K562 (cell line): ENCODE data around the gene MOB3B. TPM values are rescaled to one million over a fixed set of nuclear protein-coding genes. Genes with fewer than 3 reads are reported as not detected.

Source experiments
- ATAC-seq: fragments of 200-7000 bp; cut with Tn5 transposase; 3 replicates; pipeline ENCODE4 v1.9.1; 2020; ENCODE audit warnings: moderate library complexity
- BruUV-seq: library from RNA; stranded (reverse); fragments of 400-500 nt; replicated peaks from 2 replicates; lab custom pipeline; 2021; lab: Mats Ljungman, UMichigan
- CTCF ChIA-PET: fragments of 300-600 bp; formaldehyde crosslinking; extraction: SDS; loops from one replicate; lab custom pipeline; 2021; ENCODE audit warnings: low intra/inter-chr PET ratio; lab: Yijun Ruan, JAX
- POLR2A ChIA-PET: fragments of 300-600, 350-650 bp; sonication (Branson Sonifier 250); formaldehyde crosslinking; extraction: SDS; loops from one replicate; lab custom pipeline; 2021; ENCODE audit warnings: antibody characterized with exemption, inconsistent platforms; lab: Yijun Ruan, JAX
- DNase-seq, 4 experiments: peaks; one replicate each; pipeline versions ENCODE4 v3.0.0 to v3.0.0-alpha.2; 2011 to 2018; ENCODE audit warnings: low spot score in 3 of 4, mixed read lengths in 3 of 4; ENCODE audit errors: extremely low read depth in 1 of 4
- FAIRE-seq: peaks from 2 replicates; lab custom pipeline; 2011; peaks lifted over from hg19 to GRCh38; lab: Jason Lieb, UNC
- H2AFZ ChIP-seq: 2 replicates; pipeline ENCODE4 v1.6.0; 2011; ENCODE audit warnings: low read depth, low read length, control low read depth, inconsistent platforms
- H3K27ac ChIP-seq: fragments of 200-600 bp; 3 replicates; pipeline ENCODE4 v1.8.0; 2011; ENCODE audit warnings: low read depth, mild to moderate bottlenecking, control low read depth, inconsistent platforms, low read length, moderate library complexity, mixed read lengths; ENCODE audit errors: extremely low read depth
- H3K27me3 ChIP-seq, 2 experiments: fragments of 300-600 bp in 1 of 2; 2 replicates in 1 of 2; 3 replicates in 1 of 2; pipeline versions ENCODE4 v1.6.0 to v1.8.0; 2011; ENCODE audit warnings: inconsistent platforms in 2 of 2, low read length in 2 of 2, mild to moderate bottlenecking in 1 of 2, mixed read lengths in 1 of 2, moderate library complexity in 1 of 2; ENCODE audit not compliant: control insufficient read depth in 2 of 2, insufficient read depth in 2 of 2
- H3K36me3 ChIP-seq: fragments of 300-600 bp; 3 replicates; pipeline ENCODE4 v1.8.0; 2011; ENCODE audit warnings: mild to moderate bottlenecking, low read length, inconsistent platforms; ENCODE audit not compliant: control insufficient read depth, insufficient read depth
- H3K4me1 ChIP-seq, 2 experiments: fragments of 200-600 bp in 1 of 2; replicated peaks in 1 of 2; 2 replicates in 1 of 2; 3 replicates in 1 of 2; pipeline versions ENCODE4 v1.5.1 to v1.8.0; 2011; ENCODE audit warnings: inconsistent platforms in 2 of 2, low read length in 2 of 2, mild to moderate bottlenecking in 1 of 2, mixed read lengths in 1 of 2, moderate library complexity in 1 of 2; ENCODE audit not compliant: control insufficient read depth in 2 of 2, insufficient read depth in 2 of 2
- H3K4me2 ChIP-seq: 2 replicates; pipeline ENCODE4 v1.6.1; 2011; ENCODE audit warnings: low read length, control low read depth, inconsistent platforms, mixed read lengths; ENCODE audit not compliant: insufficient read depth
- H3K4me3 ChIP-seq: fragments of 200-600 bp; sonication (generic), shearing (Covaris generic); 2 replicates; pipeline ENCODE4 v1.5.1; 2016; ENCODE audit warnings: control low read depth, inconsistent platforms
- H3K79me2 ChIP-seq: fragments of 200-600 bp; 3 replicates; pipeline ENCODE4 v1.8.0; 2011; ENCODE audit warnings: low read length, inconsistent platforms; ENCODE audit not compliant: control insufficient read depth, insufficient read depth
- H3K9ac ChIP-seq, 2 experiments: 2 replicates each; pipeline versions ENCODE4 v1.6.0 to v1.6.1; 2011; ENCODE audit warnings: low read depth in 2 of 2, low read length in 2 of 2, control low read depth in 1 of 2, inconsistent platforms in 1 of 2, mild to moderate bottlenecking in 1 of 2, mixed read lengths in 1 of 2; ENCODE audit not compliant: insufficient read depth in 1 of 2
- H3K9me1 ChIP-seq: one replicate; pipeline ENCODE4 v1.6.0; 2011; ENCODE audit warnings: inconsistent platforms, mild to moderate bottlenecking, low read length, moderate library complexity; ENCODE audit not compliant: control insufficient read depth, insufficient read depth
- H3K9me3 ChIP-seq: replicated peaks from 2 replicates; pipeline ENCODE4 v1.5.1; 2011; ENCODE audit warnings: low read depth, low read length, inconsistent platforms; ENCODE audit not compliant: control insufficient read depth, insufficient read depth
- H4K20me1 ChIP-seq: replicated peaks from 2 replicates; pipeline ENCODE4 v1.6.1; 2011; ENCODE audit warnings: low read length, inconsistent platforms, mixed read lengths; ENCODE audit not compliant: control insufficient read depth, insufficient read depth
- ATF7 ChIP-seq: fragments of 450-650 bp; IDR thresholded peaks from 2 replicates; pipeline ENCODE4 v1.7.1; 2014; ENCODE audit warnings: mild to moderate bottlenecking, moderate library complexity
- NCOA6 ChIP-seq: fragments of 450-650 bp; IDR thresholded peaks from 2 replicates; pipeline ENCODE4 v1.6.1; 2017; ENCODE audit warnings: mild to moderate bottlenecking
- NFXL1 ChIP-seq: fragments of 450-650 bp; formaldehyde crosslinking; IDR thresholded peaks from 2 replicates; pipeline ENCODE4 v1.4.0; 2021; ENCODE audit warnings: mild to moderate bottlenecking
- PTRF ChIP-seq: fragments of 450-650 bp; IDR thresholded peaks from 2 replicates; pipeline ENCODE4 v1.6.1; 2016; ENCODE audit warnings: mild to moderate bottlenecking, missing genetic modification characterization, missing compliant biosample characterization
- SREBF1 ChIP-seq: fragments of 150-350 bp; IDR thresholded peaks from 2 replicates; pipeline ENCODE4 v1.6.1; 2014; ENCODE audit warnings: antibody characterized with exemption, low read depth, low read length, borderline replicate concordance
- TAF15 ChIP-seq: fragments of 200-400 bp; formaldehyde crosslinking; IDR thresholded peaks from 2 replicates; pipeline ENCODE4 v1.6.1; 2017; ENCODE audit warnings: mild to moderate bottlenecking, low read depth, low read length, moderate library complexity
- USF1 ChIP-seq: sonication (generic); formaldehyde crosslinking; IDR thresholded peaks from 2 replicates; pipeline ENCODE4 v1.9.0; 2022; ENCODE audit warnings: mild to moderate bottlenecking, missing genetic modification reagents
- ZFP30 ChIP-seq: fragments of 250-450 bp; sonication (Bioruptor Pico); IDR thresholded peaks from 2 replicates; pipeline ENCODE4 v1.8.0; 2022; ENCODE audit warnings: moderate library complexity, mild to moderate bottlenecking, inconsistent platforms, borderline replicate concordance
- ZFX ChIP-seq: sonication (generic); formaldehyde crosslinking; IDR thresholded peaks from 2 replicates; pipeline ENCODE4 v1.8.0; 2022; ENCODE audit warnings: mild to moderate bottlenecking, missing genetic modification reagents, moderate library complexity
- ZNF695 ChIP-seq: fragments of 450-650 bp; formaldehyde crosslinking; IDR thresholded peaks from 2 replicates; pipeline ENCODE4 v1.4.0; 2020; ENCODE audit warnings: mild to moderate bottlenecking, moderate library complexity
- WGBS: fragments of 100-300 bp; shearing (Covaris generic); methylation state at CpG from one replicate; pipeline ENCODE4 v1.1.6; 2016; ENCODE audit warnings: low coverage, mixed read lengths; ENCODE audit not compliant: insufficient coverage; ENCODE audit errors: missing lambda C conversion rate; 5-methylcytosine and 5-hydroxymethylcytosine counted together
- in situ Hi-C: fragments of 300-500 bp; cut with MboI; formaldehyde crosslinking; loops from 4 replicates; pipeline ENCODE4 v1.15.0; 2018; ENCODE audit warnings: inconsistent platforms, mixed read lengths
- intact Hi-C: fragments of 100-400 bp; cut with micrococcal nuclease; formaldehyde crosslinking; loops from 2 replicates; pipeline ENCODE4 v1.14.2; 2022
- polyA plus RNA-seq, 8 experiments: library from polyadenylated mRNA; depleted of rRNA in 4 of 8; stranded (reverse) in 5 of 8; unstranded in 3 of 8; fragments of >200 nt; fragmentation: Nextera tagmentation in 2 of 8; fragmentation: Illumina TruSeq in 1 of 8; extraction: Ambion mirVana in 2 of 8; extraction: Trizol in 1 of 8; gene quantifications; 2 replicates each; pipeline versions ENCODE4 v1.2.1 to v1.2.3, GENCODE V29; 2011 to 2014; ENCODE audit warnings: inconsistent platforms in 1 of 8, missing spikeins in 1 of 8
- total RNA-seq, 7 experiments: library from RNA; depleted of rRNA in 6 of 7; stranded (reverse); fragments of >200 nt in 6 of 7; fragmentation: Illumina TruSeq in 2 of 7; extraction: Trizol in 2 of 7; gene quantifications; 2 replicates each; pipeline versions ENCODE4 v1.2.1 to v1.2.3, GENCODE V29; 2011 to 2021; ENCODE audit warnings: low replicate concordance in 1 of 7
- TF ChIP-seq, protein P1 (sequence below): fragments of 450-650 bp; IDR thresholded peaks from 2 replicates; pipeline ENCODE4 v1.6.1; 2016
- TF ChIP-seq, protein P2 (sequence below): fragments of 450-650 bp; IDR thresholded peaks from 2 replicates; pipeline ENCODE4 v1.6.1; 2016; ENCODE audit warnings: mild to moderate bottlenecking

MOB3B gene
- total and polyA plus RNA-seq, 9 of the 15 experiments (the other 6 are each of a cell fraction or from before 2014, with no cell fraction given): 3.6 to 12.8 (median 7.2) TPM

- 18% methylated on average over 2 of the region's 3 CpGs for WGBS
- no peak overlapping the region for H3K27ac ChIP-seq
- intact Hi-C loops: no loop called here
- no peak for FAIRE-seq
- no peaks in the 10 kb centered on the region for H3K9me1 ChIP-seq
- POLR2A ChIA-PET: no interaction called here
- H3K9ac ChIP-seq: no peak overlapping the region
- no peak overlapping the region; the same call in 1 of the 2 replicates for H3K4me2 ChIP-seq
- no peak overlapping the region for H2AFZ ChIP-seq
- no peak for TF ChIP-seq PTRF
- TF ChIP-seq, protein P1, sequence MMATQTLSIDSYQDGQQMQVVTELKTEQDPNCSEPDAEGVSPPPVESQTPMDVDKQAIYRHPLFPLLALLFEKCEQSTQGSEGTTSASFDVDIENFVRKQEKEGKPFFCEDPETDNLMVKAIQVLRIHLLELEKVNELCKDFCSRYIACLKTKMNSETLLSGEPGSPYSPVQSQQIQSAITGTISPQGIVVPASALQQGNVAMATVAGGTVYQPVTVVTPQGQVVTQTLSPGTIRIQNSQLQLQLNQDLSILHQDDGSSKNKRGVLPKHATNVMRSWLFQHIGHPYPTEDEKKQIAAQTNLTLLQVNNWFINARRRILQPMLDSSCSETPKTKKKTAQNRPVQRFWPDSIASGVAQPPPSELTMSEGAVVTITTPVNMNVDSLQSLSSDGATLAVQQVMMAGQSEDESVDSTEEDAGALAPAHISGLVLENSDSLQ: no peak
- TF ChIP-seq TAF15: no peak
- TF ChIP-seq SREBF1: no peak
- no peak for TF ChIP-seq ZFX (CRISPR knock-in tag)
- TF ChIP-seq ATF7: no peak
- no peak for TF ChIP-seq NCOA6
- TF ChIP-seq ZFP30 (CRISPR knock-in tag): no peak
- TF ChIP-seq, protein P2, sequence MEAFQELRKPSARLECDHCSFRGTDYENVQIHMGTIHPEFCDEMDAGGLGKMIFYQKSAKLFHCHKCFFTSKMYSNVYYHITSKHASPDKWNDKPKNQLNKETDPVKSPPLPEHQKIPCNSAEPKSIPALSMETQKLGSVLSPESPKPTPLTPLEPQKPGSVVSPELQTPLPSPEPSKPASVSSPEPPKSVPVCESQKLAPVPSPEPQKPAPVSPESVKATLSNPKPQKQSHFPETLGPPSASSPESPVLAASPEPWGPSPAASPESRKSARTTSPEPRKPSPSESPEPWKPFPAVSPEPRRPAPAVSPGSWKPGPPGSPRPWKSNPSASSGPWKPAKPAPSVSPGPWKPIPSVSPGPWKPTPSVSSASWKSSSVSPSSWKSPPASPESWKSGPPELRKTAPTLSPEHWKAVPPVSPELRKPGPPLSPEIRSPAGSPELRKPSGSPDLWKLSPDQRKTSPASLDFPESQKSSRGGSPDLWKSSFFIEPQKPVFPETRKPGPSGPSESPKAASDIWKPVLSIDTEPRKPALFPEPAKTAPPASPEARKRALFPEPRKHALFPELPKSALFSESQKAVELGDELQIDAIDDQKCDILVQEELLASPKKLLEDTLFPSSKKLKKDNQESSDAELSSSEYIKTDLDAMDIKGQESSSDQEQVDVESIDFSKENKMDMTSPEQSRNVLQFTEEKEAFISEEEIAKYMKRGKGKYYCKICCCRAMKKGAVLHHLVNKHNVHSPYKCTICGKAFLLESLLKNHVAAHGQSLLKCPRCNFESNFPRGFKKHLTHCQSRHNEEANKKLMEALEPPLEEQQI: no peak
- no peak for TF ChIP-seq USF1
- TF ChIP-seq NFXL1 (CRISPR knock-in tag): no peak
- no peak for TF ChIP-seq ZNF695 (CRISPR knock-in tag)
- TF ChIP-seq, all 486 proteins: peak for 0
- BruUV-seq: no TSS peak
- ATAC-seq: no peak
- Histone ChIP-seq H3K79me2 (no peaks in the 10 kb centered on the region), H3K27me3 (no peaks in the 10 kb centered on the region), H4K20me1 (no peaks in the 10 kb centered on the region), H3K36me3 (no peaks in the 10 kb centered on the region), H3K9me3 (no peaks in the 10 kb centered on the region), H3K4me1 (no peaks in the 10 kb centered on the region; a peak in 1 of 5 replicates), H3K4me3 (no peak overlapping the region)
- CTCF ChIA-PET: no interaction called here
- DNase-seq: no peak
- in situ Hi-C loops: no loop called here
These were observed 42.4 kb upstream of the MOB3B start for GRCh38 chr9:27572061-27572460.
